RPMI7951 (cell line): ENCODE results near the gene KCNJ12. TPM values are rescaled to one million over a fixed set of nuclear protein-coding genes. Genes with fewer than 3 reads are reported as not detected.

Source experiments
- DNase-seq: peaks from one replicate; pipeline ENCODE4 v3.0.0-alpha.2; 2012; ENCODE audit warnings: low read depth
- total RNA-seq: library from RNA; depleted of rRNA; stranded (reverse); fragments of >200 nt; shearing (Covaris generic); gene quantifications from 2 replicates; pipeline ENCODE4 v1.2.3, GENCODE V29; 2014

The KCNJ12 gene
- total RNA-seq, 1 experiment from 2014 or later = not detected

DNA sequence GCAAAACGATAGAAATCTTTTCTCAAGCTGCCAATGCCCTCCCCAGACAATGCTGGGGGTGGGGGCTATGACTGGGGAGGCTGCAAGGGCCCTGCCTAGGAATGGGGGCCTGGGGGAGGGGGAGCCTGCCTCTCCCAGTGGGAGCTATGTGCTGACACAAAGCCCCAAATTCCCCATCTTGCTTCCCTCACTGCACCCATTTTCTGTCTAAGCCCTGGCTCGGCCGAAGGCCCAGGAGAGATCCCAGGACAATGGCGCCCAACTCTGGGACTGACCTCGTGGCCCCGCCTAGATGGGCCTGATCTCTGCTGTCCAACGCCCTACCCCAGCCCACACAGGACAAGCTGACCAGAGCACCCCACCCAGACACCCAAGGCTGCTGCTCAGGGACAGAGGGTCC is 11.1 kb upstream of the KCNJ12 start:
- DNase-seq = no peak

DNA sequence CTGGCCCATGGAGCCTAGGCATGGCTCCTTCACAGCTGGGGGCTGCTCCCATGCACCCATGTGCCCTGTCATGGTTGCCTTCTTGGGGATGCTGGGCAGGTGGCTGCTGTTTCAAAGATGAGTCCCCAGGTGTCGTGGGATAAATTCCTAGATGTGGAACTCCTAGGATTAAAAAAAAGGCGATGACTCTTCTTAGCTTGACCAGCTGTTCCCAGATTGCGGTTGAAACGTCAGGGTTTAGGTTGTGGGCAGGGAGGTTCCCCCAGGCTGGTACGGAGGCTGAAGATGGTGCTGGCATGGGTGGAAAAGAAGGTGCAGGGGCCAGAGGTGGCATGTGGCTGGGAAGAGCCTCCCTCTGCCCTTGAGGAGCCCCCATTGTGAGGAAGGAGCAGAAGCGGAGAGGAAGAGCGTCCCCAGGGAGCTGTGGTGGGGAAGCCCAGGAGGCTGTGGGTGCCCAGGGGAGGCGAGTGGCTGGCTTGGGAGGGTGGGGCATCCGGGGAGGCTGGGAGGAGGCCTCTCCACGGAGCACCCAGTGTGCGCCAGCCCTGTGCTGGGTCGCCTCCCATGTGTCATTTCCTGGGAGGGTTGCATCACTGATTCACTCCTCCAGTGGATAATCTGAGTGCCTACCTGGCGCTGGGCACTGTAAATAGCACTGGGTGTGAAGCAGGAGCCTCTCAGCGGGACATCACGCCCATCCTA is 7.5 kb upstream of the KCNJ12 start:
- no peak for DNase-seq

DNA sequence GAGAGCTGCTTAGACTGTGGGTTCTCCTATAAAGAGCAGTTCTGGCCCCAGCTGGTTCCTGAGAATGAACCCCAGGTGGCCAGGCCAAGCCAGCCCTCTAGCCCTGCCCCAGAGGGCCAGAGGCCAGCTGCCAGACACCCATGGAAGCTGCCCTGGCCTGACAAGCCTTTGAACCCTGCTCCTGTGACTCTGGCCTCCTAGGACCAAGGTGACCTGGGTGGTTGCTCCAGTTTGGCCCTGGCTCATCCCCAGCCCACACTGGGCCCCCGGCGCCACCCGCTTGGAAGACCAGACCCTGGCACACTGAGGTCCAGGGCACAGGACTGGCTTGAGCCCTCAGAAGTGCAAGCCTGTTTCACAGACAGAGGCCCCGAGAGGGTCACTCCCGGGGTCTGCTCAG is 6.8 kb upstream of the KCNJ12 start:
- no peak for DNase-seq

DNA sequence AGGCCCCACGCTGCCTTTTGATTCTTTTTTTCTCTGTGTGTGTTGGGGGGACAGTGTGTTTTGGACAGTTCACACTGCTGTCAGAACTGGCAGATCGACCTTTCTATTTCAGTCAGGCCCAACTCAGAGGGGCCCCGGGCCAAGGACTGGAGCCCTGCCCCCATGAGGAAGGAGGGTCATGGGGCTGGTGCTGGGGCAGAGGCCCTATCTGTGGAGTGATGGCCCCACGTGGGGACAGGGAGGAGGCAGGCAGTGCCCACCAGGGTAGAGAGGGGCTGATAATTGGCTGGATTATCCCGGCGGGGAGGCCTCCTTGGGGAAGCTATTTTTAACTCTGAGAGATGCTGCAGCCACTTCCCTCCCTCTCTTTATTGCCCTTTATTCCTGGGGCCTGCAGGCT is 5.7 kb upstream of the KCNJ12 start:
- no peak for DNase-seq

DNA sequence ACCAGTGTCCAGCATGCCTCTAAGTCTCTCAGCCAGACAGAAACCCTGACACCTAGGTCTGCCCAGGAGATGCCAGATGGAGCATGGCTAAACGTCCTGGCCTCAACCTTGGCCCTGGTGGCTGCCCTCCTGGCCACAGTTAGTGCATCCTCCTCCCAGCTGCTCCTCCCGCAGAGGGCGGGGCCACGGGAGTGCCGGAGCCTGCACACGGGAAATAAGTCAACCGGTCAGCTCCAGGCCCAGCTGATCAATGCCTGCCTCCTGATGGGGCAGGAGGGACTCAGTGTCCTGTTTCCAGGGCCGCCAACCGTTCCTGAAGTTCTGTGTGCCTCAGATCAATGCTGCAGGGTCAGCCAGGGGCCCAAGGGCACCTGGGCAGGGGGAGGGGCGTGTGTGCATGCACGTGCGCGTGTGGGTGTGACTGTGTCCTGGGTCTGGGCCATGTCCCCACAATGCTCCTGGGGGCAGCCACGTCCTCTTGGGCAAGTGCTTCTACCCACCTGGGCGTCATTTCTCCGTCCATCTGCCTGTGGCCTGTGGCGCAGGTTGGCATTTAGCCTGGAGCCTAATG is 4.6 kb upstream of the KCNJ12 start:
- DNase-seq = no peak

DNA sequence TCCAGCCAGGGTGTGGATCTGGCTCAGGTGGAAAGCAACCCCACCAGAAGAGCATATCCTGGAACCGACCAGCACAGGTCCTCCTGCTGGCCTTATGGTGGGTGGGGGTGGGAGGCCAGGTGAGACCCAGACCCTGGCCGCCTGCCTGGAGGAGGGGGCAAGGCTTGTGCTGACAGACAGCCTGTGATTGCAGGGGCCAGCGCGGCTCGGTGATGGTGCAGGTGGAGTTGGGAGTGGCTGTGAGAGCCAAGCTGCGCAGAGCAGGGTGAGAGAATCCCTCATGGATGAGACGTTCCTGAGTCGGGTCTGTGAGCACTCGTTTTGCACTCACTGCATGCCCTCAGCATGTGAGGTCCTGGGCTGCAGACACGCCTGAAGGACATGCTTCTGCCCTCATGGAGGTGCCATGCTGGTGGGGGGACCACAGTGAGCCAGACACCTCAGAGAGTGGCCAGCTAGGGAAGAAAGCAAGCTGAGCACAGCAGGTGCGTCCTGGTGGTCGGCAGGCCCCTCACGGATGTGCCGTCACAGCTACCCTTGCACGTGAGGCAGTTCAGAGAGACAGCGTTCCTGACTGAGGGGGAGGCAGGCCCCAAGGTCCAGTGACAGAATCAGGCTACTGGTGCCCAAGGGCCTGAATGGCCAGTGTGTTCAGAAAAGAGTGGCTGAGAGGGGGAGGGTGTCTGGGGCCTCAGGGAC is 3.8 kb upstream of the KCNJ12 start:
- no peak for DNase-seq

DNA sequence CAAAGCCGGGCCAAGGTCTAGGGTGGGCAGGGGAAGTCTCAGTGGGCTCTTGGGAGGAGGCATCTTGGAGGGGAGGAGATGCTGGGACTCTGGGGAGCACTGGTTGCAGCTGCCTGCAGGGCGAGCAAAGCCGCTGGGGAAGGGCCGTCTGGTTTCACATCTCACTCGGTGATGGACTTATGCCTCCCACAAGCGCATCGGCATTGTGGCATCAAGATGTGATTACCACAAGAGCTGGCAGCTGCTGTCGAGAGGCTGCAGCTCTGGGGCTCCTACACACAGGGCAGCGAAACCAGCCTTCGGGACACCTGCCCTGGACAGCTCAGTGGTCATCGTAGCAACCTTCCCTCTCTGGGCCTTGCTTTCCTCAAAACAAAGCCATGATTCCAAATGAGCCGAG is 3.1 kb upstream of the KCNJ12 start:
- no peak for DNase-seq

DNA sequence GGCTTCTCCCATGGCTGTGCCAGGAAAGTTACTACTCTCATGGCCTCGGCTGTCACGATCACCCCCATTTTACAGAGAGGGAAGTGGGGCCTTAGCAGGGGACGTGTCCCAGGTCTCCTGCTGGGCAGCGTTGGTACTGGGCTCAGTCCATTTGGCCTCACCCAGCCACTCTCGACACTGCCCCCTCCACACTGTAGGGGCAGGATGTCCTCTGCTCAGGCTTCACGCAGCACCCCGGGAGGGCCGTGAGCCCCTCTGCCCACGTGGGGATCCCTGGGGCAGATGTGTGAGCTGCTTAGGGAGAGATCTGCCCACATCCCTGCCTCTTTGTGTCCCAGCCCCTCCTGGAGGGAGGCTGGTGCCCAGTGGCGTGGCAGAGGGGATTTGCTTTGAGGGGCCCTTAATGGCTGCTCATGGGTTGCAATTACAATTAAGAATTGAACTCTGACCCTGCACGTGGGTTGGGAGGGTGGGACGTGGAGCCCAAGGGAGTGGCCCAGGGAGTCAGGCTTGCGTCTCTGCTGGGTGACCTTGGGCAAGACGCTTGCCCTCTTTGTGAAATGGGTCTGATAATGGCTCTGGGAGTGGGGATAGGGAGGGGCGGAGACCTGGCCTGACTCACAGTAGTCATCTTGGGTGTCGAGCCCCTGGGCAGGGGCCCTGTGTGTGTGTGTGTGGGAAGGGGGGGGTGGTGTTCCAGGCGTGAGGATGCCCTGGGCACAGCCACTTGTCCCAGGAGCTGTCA is 2.3 kb upstream of the KCNJ12 start:
- no peak for DNase-seq

DNA sequence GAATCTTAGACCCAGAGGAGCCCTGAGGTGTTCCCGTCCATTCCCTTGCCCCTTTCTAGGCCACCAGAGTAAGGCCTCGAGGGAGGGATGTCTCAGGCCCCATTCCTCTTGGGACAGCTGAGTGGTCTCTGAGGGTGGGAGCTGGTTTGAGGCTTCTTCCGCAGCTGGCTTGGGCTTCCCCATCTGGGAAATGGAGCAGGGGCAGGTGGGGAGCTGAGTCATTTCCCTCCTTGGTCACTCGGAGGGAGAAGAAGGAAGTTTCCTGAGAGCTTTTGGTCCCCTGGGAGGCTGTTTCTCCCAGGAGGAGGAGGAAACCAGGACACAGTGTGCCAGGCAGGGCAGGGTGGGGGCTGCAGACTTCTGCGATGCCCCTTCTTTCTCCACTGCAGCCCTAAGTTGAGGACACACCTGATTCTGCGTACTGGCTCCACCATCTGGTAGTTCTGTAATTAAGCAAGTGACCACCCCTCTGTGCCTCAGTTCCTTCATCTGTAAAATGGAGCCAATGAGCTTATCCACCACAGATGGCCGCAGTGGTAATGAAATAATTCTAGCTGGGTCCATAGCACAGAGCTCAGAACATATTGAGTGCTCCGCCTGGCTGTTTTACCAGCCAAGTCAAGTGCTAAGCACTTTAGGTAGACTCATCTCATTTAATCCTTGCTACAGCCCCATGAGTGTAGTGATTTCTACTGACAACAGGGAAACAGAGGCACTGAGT is 1.6 kb upstream of the KCNJ12 start:
- DNase-seq = no peak

DNA sequence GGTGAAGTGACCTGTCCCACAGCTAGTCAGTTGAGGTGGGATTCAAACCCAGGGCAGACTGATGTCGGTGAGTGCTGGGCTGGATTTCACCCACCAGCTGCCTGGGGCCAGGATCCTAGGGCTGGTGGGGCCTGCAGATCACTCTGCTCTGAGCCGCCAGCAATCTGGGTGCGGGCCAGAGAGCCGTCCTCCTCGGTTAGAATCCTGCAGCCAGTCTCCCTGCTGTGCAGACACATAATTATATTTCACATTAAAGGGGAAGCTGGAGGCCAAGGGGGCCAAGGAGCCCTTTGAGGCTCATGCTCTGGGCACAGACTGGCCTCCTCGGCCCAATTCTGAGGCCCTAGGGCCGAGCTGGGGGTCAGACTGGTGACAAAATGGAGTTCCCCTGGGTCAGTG is 996 bp upstream of the KCNJ12 start:
- no peak for DNase-seq

DNA sequence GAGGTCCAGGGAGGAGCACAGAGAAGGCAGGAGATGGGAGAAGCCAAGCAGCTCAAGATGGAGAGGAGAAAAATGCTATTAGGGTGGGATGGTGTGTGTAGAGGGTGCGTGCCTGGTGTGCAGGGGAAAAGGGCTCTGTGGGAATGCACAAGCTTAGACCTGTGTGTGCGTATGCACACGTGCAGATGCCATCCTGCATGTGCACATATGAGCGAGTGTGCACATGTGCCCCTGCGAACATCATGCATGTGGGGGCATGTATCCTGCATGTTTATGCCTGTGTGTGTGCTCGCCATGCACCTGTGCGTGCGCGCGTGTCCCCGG is 438 bp upstream of the KCNJ12 start:
- no peak for DNase-seq

DNA sequence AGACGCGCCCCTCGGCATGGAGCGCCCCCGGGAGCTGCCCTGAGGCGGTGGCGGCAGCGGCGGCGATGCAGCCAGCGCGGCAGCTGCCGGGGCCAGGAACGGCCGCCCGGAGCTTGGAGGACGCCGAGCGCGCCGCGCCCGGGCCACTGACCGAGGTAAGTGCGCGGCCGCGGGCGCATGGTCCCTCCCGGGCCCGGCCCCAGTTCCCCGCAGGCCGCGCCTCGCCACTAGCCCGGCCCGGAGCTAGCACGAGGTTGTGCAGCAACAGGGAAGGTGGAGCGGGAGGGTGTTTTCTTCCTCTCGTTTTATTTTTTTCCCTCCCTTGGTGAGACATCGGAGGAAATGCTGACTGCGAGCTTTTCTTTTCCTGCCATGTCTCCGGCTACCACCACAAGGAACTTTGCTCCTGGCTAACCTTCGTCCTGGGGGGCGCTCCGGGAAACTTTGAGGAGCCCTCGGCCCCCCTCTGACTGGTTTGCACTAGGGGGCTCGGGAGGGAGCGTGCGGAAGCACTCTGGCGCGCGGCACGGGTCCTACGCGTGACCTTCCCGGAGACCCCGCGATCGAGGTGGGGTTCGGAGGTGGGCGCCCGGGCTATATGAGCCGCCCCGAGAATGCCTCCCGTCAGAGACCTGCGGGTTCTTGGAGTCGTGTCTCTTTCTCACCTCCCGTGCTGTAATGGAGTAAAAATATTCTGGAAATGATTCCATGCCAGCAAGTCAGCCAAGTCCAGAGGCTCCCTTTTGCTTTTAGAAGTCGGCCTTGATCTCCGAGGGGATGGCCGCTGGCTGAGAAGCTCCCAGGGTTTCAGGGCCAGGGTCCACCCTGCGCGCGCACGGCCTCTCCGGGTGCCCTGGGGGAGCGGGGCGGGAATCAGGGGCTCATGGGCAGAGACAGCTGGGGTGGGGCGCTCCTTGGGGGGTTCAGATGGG is 868 bp downstream of the KCNJ12 start:
- no peak for DNase-seq

DNA sequence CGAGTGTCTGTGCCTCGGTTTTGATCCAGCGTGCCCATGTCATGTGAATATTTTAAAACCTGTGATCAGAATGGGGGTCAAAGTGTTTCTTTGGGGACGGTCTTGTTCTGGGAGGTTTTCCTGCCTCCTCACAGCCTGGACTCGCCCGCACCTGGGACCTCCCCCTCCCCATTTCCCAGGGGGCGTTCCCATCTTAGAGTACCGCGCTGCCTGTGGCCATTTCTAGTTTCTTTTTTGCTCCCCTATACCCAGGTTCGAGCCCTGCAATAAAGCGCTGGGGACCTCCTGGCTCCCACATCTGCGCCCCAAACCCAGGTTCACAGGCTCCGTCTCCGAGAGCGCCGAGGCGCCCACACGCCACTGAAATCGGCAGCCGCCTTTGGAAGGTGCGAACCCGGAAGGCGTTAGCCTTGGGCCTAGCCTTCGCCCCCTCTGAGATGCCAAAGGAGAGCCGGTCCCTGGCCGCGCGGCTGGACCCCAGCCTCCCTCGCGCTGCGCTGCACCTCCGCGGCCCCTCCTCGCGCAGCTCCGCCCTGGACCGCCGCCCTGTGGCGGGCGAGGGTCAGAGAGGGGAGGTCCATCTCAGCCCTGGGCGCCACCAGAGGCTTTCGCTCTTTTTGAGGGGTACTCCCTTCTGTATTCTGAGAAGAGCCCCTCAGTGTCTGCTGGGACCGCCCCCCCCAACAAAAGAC is 1.7 kb downstream of the KCNJ12 start:
- DNase-seq = no peak

DNA sequence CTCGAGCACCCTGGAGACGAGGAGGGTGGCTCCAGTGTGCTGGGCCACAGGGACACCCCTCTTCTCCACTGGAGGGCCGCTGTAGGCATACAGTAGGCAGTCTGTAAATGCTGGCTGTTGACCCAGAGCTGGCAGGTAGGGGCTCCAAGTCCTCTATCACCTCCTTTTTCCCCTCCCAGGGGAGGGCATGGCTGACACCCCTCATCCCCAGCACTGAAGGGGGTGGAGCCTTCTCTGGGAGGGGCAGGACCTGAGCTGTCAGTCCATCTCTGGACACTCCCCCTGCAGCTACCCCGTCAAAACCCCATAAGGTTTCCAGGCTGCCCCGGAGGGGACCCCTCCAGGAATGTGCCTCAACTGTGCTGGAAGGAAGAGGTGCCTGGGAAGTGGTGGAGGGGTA is 2.4 kb downstream of the KCNJ12 start:
- no peak for DNase-seq

DNA sequence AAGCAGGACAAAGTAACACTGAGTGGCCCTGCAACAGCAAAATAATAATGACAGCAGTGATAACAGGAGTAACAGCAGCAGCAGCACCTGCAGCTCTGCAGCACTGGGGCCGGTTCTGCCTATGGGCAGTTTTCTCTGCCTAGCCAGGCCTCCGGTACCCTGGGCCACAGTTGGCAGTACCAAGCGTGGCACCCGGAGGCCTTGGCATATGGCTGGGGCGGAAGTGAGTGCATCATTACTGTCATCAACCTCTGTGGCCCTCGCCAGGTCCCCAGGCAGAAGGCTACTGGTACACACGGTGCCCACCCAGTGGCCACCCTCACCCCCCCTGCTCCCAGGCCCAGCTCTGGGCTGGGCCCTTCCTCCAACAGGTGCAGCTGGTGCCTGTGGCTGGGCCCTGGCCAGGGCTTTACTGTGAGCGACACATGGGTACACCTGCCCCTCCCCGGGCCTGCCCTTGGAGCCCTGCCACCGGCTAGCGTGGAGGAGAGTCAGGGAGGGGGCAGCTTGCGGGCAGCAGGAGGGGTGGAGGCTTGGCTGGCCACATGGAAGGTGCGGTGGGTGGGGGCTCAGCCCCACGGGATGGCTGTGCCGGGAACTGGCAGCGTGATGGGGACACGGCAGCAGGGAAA is 3.0 kb downstream of the KCNJ12 start:
- DNase-seq = no peak

DNA sequence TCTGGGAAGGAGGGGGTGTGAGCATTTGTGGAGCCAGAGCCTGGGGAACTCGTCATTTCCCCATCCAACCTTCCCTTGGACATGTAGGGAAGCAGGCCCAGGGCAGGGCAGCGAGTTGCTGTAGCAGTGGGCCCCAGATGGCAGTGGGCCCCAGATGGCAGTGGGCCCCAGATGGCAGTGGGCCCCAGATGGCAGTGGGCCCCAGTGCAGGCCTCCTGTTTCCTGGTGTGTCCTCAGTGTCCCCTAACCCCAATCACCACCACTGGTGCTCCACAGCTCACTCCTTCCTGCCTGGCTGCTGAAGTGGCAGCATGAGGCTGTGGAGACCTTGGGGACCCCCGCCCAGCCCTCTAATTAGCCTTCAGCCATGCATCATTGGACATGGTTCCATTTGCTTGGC is 4.5 kb downstream of the KCNJ12 start:
- DNase-seq = no peak

DNA sequence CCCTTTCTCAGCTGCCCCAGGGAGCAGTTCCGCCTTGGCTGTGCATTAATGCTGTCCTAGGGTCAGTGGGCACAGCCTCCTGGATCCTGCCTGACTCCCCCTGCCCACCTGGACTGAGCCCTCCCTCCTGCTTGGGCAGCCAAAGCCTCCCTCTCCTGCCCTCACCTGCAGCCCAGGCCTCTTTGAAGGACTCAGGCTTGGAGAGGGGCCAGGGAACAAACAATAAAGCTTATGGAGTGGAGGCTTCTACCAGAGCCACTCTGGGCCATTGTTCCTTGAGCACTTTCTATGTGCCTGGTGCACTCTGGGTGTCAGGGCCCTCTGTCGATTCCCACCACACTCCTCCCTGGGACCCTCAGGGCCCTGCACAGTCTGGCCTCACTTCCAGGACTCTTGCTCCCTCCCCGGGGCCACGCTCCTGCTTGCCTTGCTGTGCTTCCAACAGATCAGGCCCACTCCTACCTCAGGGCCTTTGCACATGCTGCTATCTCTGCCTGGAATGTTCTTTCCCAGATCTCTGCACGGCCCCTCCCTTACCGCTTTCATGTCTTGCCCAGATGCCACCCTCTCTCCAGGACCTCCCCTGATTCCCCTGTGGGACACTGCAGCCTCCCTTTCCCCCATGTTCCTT is 5.0 kb downstream of the KCNJ12 start:
- no peak for DNase-seq

DNA sequence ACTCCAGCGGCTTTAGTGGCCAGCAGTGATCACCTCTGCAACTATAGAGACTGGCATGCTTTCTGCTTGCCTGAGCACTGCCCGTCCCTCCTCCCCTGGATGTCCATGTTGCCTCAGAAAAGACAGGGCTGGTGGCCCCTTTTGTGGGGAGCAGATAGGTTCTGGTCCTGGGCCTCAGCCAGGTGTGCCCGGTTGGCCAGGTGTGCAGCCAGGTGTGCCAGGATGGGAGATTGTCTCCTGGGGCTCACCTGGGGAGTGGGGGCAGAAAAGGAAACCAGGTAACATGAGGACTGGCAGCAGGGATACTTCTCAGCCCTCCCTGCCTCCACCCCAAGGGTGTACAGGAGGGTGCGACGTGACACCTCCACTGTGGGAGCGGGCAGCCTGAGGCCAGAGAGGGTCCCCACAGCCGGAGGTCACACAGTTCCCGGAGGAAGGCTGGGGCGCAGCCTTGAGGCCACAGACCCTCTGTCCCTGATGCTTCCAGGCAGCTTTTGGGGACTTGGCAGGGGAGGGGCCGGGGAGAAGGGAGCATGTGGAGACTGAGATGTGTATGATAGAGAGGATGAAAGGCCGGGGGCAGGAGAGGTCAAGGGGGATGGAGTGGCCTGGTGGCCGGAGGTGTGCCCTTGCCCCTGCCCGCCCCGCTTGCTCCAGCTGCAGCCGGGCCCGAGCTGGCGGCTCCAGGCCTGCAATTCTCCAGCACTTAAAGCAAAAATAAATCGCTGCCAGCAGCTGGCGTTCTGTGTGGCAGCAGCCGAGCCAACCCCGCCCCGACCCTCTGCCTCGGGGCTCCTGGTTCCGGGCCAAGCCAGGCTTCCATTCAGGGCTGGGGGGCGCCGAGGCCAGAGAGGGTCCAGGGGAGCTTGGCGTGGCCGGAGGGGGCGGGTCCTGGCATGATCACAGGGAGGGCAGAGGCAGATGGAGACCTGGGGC is 6.7 kb downstream of the KCNJ12 start:
- no peak for DNase-seq
